HepG2 (cell line): Measurements from ENCODE around the gene CEP162. TPM values are rescaled to one million over a fixed set of nuclear protein-coding genes. Genes with fewer than 3 reads are reported as not detected.

Experiments
- AFF4 ChIP-seq: sonication (generic); formaldehyde crosslinking; IDR thresholded peaks from 2 replicates; pipeline ENCODE4 v1.4.0; 2020; ENCODE audit warnings: missing genetic modification reagents
- HHEX ChIP-seq: IDR thresholded peaks from 2 replicates; pipeline ENCODE4 v1.6.1; 2016; ENCODE audit warnings: control low read depth
- HOXA5 ChIP-seq: sonication (generic); formaldehyde crosslinking; IDR thresholded peaks from 2 replicates; pipeline ENCODE4 v1.4.0; 2020; ENCODE audit warnings: missing genetic modification reagents
- JUNB ChIP-seq: sonication (generic); formaldehyde crosslinking; IDR thresholded peaks from 2 replicates; pipeline ENCODE4 v1.8.0; 2022; ENCODE audit warnings: missing genetic modification reagents, mild to moderate bottlenecking, borderline replicate concordance
- KDM3A ChIP-seq: IDR thresholded peaks from 2 replicates; pipeline ENCODE4 v1.6.1; 2018; ENCODE audit warnings: low read depth, missing compliant biosample characterization
- POLR2A ChIP-seq, 2 experiments: IDR thresholded peaks; 2 replicates each; pipeline ENCODE4 v1.6.1; 2011; ENCODE audit warnings: low read depth in 2 of 2, low read length in 2 of 2, mild to moderate bottlenecking in 1 of 2, moderate library complexity in 1 of 2; ENCODE audit not compliant: insufficient read depth in 1 of 2
- REL ChIP-seq: sonication (generic); formaldehyde crosslinking; conservative IDR thresholded peaks from 2 replicates; pipeline ENCODE4 v1.8.0; 2022; ENCODE audit warnings: mild to moderate bottlenecking, missing genetic modification reagents, moderate library complexity
- SCMH1 ChIP-seq: sonication (generic); formaldehyde crosslinking; IDR thresholded peaks from 2 replicates; pipeline ENCODE4 v1.9.0; 2021; ENCODE audit warnings: missing genetic modification reagents, mild to moderate bottlenecking, borderline replicate concordance
- SIN3A ChIP-seq: IDR thresholded peaks from 2 replicates; pipeline ENCODE4 v1.6.1; 2011; ENCODE audit warnings: low read depth, mild to moderate bottlenecking, control low read depth, low read length, borderline replicate concordance
- SNAI1 ChIP-seq: sonication (generic); formaldehyde crosslinking; IDR thresholded peaks from 2 replicates; pipeline ENCODE4 v1.5.0; 2020; ENCODE audit warnings: mild to moderate bottlenecking, missing genetic modification reagents, borderline replicate concordance
- TOPORS ChIP-seq: sonication (generic); formaldehyde crosslinking; IDR thresholded peaks from 2 replicates; pipeline ENCODE4 v1.8.0; 2023; ENCODE audit warnings: mild to moderate bottlenecking, missing genetic modification reagents
- ZBTB42 ChIP-seq: sonication (generic); formaldehyde crosslinking; IDR thresholded peaks from 2 replicates; pipeline ENCODE4 v1.5.0; 2020; ENCODE audit warnings: mild to moderate bottlenecking, missing genetic modification reagents
- ZC3H13 ChIP-seq: sonication (generic); formaldehyde crosslinking; IDR thresholded peaks from 2 replicates; pipeline ENCODE4 v1.8.1; 2023; ENCODE audit warnings: mild to moderate bottlenecking, missing genetic modification reagents, moderate library complexity
- ZNF34 ChIP-seq: sonication (generic); formaldehyde crosslinking; IDR thresholded peaks from 2 replicates; pipeline ENCODE4 v1.4.0; 2020; ENCODE audit warnings: mild to moderate bottlenecking, missing genetic modification reagents, borderline replicate concordance
- ZNF382 ChIP-seq: sonication (generic); formaldehyde crosslinking; IDR thresholded peaks from 2 replicates; pipeline ENCODE4 v1.5.0; 2020; ENCODE audit warnings: missing genetic modification reagents, mild to moderate bottlenecking, borderline replicate concordance
- ZNF44 ChIP-seq: sonication (generic); formaldehyde crosslinking; IDR thresholded peaks from 2 replicates; pipeline ENCODE4 v1.5.1; 2020; ENCODE audit warnings: mild to moderate bottlenecking, missing genetic modification reagents
- ZNF616 ChIP-seq: sonication (generic); formaldehyde crosslinking; IDR thresholded peaks from 2 replicates; pipeline ENCODE4 v1.5.0; 2020; ENCODE audit warnings: low read depth, mild to moderate bottlenecking, missing genetic modification reagents
- ZNF766 ChIP-seq: sonication (generic); formaldehyde crosslinking; IDR thresholded peaks from 2 replicates; pipeline ENCODE4 v1.5.0; 2020; ENCODE audit warnings: missing genetic modification reagents, borderline replicate concordance
- ZNF768 ChIP-seq: sonication (generic); formaldehyde crosslinking; IDR thresholded peaks from 2 replicates; pipeline ENCODE4 v1.4.0; 2020; ENCODE audit warnings: missing genetic modification reagents
- polyA plus RNA-seq, 8 experiments: library from polyadenylated mRNA; depleted of rRNA in 3 of 8; stranded (reverse) in 7 of 8; unstranded in 1 of 8; fragments of >200 nt; fragmentation: Illumina TruSeq in 4 of 8; extraction: Trizol in 4 of 8; gene quantifications; 2 replicates each; pipeline versions ENCODE4 v1.2.1 to v1.2.3, GENCODE V29; 2011 to 2016; ENCODE audit warnings: low read depth in 4 of 8, missing spikeins in 1 of 8, mixed read lengths in 1 of 8; ENCODE audit not compliant: insufficient read depth in 1 of 8
- total RNA-seq, 5 experiments: library from RNA; depleted of rRNA; stranded (reverse); fragments of >200 nt; fragmentation: Illumina TruSeq; extraction: Trizol; gene quantifications; 2 replicates each; pipeline ENCODE4 v1.2.3, GENCODE V29; 2016; ENCODE audit warnings: low read depth in 1 of 5
- TF ChIP-seq, protein P1 (sequence below): sonication (generic); formaldehyde crosslinking; conservative IDR thresholded peaks from 2 replicates; pipeline ENCODE4 v1.8.0; 2022; ENCODE audit warnings: missing genetic modification reagents
- TF ChIP-seq, protein P2 (sequence below): sonication (generic); formaldehyde crosslinking; IDR thresholded peaks from 2 replicates; pipeline ENCODE4 v1.8.1; 2023; ENCODE audit warnings: missing genetic modification reagents, mild to moderate bottlenecking, borderline replicate concordance
- TF ChIP-seq, protein P3 (sequence below): sonication (generic); formaldehyde crosslinking; IDR thresholded peaks from 2 replicates; pipeline ENCODE4 v1.8.0; 2022; ENCODE audit warnings: mild to moderate bottlenecking, missing genetic modification reagents

Gene CEP162
- total and polyA plus RNA-seq, 2 of the 13 experiments (the other 11 are each of a cell fraction or from before 2014, with no cell fraction given) = 0.50 to 7.9 TPM

- no peak for TF ChIP-seq AFF4 (CRISPR knock-in tag)
- no peak for TF ChIP-seq ZBTB42 (CRISPR knock-in tag)
- no peak for TF ChIP-seq JUNB (CRISPR knock-in tag)
- no peak for TF ChIP-seq ZNF616 (CRISPR knock-in tag)
- no peak for TF ChIP-seq KDM3A (CRISPR knock-in tag)
- no peak for TF ChIP-seq SCMH1
- TF ChIP-seq ZNF382 (CRISPR knock-in tag) = no peak
- TF ChIP-seq TOPORS (CRISPR knock-in tag) = no peak
- TF ChIP-seq, protein P1, sequence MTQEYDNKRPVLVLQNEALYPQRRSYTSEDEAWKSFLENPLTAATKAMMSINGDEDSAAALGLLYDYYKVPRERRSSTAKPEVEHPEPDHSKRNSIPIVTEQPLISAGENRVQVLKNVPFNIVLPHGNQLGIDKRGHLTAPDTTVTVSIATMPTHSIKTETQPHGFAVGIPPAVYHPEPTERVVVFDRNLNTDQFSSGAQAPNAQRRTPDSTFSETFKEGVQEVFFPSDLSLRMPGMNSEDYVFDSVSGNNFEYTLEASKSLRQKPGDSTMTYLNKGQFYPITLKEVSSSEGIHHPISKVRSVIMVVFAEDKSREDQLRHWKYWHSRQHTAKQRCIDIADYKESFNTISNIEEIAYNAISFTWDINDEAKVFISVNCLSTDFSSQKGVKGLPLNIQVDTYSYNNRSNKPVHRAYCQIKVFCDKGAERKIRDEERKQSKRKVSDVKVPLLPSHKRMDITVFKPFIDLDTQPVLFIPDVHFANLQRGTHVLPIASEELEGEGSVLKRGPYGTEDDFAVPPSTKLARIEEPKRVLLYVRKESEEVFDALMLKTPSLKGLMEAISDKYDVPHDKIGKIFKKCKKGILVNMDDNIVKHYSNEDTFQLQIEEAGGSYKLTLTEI (CRISPR knock-in tag) = no peak
- TF ChIP-seq, protein P2, sequence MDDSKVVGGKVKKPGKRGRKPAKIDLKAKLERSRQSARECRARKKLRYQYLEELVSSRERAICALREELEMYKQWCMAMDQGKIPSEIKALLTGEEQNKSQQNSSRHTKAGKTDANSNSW (CRISPR knock-in tag) = no peak
- TF ChIP-seq HOXA5 (CRISPR knock-in tag) = no peak
- no peak for TF ChIP-seq ZNF34
- no peak for TF ChIP-seq ZNF766
- no peak for TF ChIP-seq POLR2A (IDR thresholded peaks at IDR 0.05; ENCODE audit: insufficient read depth in 1 of 2, low read depth in 2 of 2, low read length in 2 of 2)
- no peak for TF ChIP-seq HHEX (CRISPR knock-in tag)
- no peak for TF ChIP-seq ZNF44 (CRISPR knock-in tag)
- TF ChIP-seq SNAI1 (CRISPR knock-in tag) = no peak
- TF ChIP-seq SIN3A = no peak
- TF ChIP-seq REL (CRISPR knock-in tag) = no peak
- no peak for TF ChIP-seq ZC3H13
- TF ChIP-seq ZNF768 (CRISPR knock-in tag) = no peak
- TF ChIP-seq, protein P3, sequence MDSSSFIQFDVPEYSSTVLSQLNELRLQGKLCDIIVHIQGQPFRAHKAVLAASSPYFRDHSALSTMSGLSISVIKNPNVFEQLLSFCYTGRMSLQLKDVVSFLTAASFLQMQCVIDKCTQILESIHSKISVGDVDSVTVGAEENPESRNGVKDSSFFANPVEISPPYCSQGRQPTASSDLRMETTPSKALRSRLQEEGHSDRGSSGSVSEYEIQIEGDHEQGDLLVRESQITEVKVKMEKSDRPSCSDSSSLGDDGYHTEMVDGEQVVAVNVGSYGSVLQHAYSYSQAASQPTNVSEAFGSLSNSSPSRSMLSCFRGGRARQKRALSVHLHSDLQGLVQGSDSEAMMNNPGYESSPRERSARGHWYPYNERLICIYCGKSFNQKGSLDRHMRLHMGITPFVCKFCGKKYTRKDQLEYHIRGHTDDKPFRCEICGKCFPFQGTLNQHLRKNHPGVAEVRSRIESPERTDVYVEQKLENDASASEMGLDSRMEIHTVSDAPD (CRISPR knock-in tag) = no peak
Measured at GRCh38 chr6:84269947-84270733, 42.7 kb upstream of the CEP162 start (continued).
